Activated T-cell treated with anti-CD3 and anti-CD28 coated beads for 48 hours (primary cell): ENCODE data around the gene ATXN1L.
"Not testable (repeated sequence)": the region's sequence is repeated elsewhere in the genome, so short reads cannot be mapped to it uniquely, and the experiment has no call there.

ENCODE experiments used
- DNase-seq: peaks from one replicate; pipeline ENCODE4 v3.0.0-alpha.2; 2020; ENCODE audit warnings: low read depth

The ATXN1L gene

DNA sequence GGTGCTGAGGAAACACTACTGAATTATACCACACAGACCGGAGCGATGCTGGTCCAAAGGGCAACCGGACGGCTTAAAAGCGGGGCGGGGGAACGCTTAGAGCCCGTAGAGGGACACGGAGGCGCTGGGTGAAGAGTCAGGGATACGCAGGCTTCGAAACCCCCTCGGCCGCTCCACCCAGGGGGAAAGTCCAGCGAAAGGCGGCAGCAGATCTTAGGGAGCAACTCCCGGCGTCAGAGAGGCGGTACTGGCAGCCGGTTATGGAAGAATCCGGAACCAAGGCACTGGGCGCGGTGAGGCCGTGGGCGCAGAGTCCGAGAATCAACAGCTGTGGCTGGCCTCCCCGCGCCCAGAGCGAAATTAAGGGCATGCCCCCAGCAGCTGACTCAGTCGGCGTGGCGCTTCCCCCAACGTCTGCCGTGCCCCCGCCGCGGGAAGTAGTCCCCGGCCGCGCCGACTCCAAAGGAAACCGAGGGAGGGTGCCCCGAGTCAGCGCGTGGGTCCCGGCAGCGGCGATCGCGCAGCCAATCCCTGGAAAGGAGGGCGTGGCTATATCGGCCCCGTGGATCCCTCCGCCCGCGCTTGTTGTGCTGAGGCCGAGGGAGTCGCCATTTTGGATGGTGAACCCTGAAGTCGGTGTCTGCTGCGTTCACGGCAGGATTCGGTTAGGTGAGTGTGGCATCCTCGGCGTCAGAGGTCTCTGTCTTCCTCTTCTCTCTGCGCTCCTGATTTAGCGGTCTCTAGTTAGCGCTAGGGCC, 49.3 kb downstream of the ATXN1L start, which contains the start of gene IST1:
Gene IST1 (plus strand): TSS at position 611 of the 758 bp plus-strand sequence. CDS start 20,110 bp downstream, outside the sequence.
- peak; percentile 98 for DNase-seq

DNA sequence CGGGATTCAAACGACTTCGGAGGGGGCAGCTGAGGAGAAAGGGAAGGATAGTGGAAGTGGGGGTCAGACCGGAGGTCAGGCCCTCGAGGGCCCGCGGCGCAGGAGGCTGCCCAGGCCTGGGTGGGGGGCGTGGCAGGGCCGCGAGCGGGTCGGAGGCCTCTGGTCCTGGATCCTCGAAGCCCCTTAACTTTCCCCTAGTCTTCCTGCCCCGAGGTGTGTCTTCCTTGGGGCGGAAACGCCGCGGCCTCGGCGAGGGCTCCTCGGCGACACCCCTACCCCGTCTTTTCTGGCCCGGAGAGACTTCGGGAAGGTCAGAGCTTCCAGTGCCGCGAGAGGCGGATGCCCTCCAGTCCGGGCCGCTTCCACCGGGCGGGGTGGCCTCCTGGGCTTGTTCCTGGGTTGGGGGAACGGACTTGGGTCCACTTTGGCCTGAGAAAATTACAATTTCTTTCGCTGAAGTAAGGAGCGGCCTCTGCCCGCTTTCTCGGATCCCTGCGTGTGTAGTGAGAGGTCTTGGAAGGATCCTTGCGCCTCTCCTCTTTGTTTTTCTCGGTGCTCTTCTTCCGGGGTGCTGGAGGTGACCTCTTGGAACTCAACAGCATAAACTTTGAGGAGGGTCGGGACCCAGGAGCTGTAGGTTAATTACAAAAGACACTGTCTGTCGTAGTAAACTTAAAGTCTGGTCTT, 50.0 kb downstream of the ATXN1L start:
- no peak for DNase-seq

DNA sequence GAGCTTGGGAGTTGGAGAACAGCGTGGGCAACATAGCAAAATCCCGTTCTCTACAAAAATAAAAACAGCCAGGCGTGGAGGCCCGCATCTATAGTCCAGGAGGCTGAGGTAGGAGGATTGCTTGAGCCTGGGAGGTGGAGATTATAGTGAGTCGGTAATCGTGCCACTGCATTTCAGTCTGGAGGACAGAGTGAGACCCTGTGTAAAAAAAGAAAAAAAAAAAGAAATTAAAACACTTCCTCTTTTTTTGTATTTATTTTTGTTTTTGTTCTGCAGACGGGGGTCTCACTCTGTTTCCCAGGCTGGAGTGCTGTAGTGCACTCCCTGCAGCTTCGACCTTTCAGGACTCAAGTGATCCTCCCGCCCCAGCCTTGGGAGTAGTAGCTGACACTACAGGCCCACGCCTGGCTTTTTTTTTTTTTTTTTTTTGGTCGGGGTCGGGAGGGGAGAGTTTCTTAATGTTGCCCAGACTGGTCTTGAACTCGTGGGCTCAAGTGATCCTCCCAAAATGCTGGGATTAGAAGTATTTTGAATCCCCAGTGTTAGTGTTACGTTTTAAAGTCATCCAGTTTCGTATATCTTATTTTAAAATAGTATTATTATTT, 51.1 kb downstream of the ATXN1L start:
- no peak for DNase-seq

DNA sequence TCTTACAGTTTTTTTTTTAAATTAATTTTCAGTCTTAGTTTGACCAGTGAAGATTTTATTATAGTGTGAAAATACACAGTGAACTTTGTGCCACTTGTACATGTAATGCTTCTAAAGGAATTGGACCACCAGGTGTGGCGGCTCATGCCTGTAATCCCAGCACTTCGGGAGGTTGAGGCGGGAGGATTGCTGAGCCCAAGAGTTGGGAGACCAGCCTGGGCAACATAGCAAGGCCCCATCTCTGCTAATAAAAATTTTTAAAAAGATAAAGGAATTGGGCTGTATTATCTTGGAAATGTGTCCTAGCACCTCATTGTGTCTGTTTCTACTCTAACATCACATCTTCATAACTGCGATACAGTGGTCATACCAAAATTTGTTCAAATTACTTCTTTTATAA, 53.4 kb downstream of the ATXN1L start:
- no peak for DNase-seq

DNA sequence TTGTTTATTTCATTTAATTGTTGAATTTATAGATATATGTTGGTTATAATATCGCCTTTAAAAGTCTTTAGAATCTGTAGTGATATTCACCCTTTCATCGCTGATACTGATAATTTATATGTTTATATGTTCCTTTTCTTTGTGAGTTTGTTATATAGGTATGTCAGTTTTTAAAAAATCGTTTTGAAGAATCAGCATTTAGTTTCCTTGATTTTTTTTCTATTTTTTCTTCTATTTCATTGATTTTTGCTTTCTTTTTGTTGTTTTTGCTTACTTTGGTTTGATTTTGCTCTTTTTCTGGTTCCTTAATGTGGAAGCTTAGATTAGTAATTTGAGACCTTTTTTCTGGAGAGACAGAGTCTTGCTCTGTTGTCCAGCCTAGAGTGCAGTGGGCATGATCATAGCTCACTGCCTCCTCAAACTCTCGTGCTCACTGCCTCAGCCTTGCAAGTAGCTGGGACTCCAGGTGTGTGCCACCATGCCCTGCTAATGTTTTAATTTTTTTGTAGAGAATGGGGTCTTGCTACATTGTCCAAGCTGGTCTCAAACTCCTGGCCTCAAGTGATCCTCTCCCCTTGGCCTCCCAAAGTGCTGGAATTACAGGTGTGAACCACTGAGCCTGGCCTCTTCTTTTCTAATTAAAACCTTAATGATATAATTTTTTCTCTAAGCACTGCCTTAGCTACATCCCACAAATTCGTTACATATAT, 57.0 kb downstream of the ATXN1L start:
- DNase-seq, result no peak

DNA sequence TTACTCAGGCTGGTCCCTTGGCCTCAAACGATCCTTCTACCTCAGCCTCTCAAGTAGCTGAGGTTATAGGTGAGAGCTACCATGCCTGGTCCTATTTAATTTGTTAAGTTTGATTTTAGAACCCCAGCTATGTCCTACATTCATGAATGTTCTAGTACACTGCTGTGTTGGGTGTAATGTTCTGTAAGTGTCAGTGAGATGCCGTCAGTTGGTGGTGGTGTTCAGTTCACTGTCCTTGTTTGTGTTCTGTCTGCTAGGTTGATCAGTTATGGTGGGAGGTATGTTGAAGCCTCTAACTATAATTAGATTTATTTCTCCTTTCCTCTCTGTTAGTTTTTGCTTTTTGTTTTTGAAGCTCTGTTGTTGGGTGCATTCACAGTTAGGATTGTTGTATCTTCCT, 57.8 kb downstream of the ATXN1L start:
- DNase-seq, result no peak

DNA sequence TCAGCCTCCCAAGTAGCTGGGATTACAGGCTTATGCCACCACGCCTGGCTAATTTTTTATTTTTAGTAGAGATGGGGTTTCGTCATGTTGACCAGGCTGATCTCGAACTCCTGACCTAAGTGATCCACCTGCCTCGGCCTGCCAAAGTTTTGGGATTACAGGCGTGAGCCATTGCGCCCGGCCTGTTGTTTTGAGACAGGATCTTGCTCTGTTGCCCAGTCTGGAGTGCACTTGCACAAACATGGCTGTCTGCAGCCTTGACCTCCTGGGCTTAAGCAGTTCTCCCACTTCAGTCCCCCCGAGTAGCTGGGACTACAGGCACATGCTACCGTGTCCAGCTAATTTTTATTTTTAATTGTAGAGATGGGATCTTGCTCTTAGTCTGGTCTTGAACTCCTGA, 58.5 kb downstream of the ATXN1L start:
- DNase-seq, result no peak

DNA sequence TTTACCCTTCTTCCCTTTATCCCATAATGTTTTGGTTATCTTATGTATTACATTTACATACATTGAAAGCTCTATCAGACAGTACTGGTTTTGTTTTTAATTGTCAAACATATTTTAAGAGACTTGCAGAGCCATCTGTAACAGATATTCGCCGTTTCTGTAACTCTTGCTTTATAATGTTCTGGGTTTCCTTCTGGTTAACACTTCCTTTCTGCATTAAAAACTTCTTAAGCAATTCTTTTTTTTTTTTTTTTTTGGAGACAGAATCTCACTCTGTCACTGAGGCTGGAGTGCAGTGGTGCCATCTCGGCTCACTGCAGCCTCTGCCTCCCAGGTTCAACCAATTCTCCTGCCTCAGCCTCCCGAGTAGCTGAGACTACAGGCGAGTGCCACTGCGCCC, 60.0 kb downstream of the ATXN1L start:
- DNase-seq, result not testable (repeated sequence)
